Measurements from ENCODE around the gene SNX1. TPM values are rescaled to one million over a fixed set of nuclear protein-coding genes. Genes with fewer than 3 reads are reported as not detected.
"Not testable (repeated sequence)": the region's sequence is repeated elsewhere in the genome, so short reads cannot be mapped to it uniquely, and the experiment has no call there.

The SNX1 gene
- total RNA-seq, 1 donor from 2014 or later, result 26.5 TPM

DNA sequence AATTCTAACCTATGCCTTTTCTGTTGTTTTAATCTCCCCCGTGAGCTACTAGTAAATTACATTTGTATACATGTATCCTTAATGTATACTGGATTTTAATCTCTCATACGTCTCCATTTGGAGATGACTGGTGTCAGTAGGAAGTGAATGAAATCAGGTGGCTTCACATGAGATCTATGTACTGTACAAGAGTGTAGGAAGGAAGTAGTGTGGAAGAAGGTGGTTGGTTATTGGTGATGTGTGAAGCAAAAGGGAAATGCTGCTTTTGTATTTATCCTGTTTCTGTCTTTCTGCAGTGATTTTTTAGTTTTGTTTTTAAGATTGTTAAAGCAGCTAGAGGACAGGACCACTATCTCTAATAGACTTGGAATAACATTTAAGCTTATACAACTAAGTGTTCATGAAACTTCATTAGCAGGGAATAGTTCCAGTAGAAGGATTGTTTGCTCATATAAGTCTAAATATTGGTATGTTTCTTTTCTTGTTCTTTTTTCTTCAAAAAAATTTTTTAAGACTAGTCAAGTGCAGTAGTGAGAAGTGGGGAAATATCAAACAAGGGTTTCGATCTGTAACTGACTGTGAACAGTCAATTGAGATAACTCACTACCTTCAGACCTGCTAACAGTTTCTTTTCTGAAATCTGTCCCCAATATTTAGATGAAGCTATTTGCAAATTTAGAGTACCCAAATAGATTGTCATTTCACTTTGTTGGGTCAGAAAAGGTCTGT is 15.3 kb downstream of the SNX1 start:
- DNase-seq (ENCODE audit: low spot score in 2 of 2), result no peak
- FAIRE-seq, result no peak

DNA sequence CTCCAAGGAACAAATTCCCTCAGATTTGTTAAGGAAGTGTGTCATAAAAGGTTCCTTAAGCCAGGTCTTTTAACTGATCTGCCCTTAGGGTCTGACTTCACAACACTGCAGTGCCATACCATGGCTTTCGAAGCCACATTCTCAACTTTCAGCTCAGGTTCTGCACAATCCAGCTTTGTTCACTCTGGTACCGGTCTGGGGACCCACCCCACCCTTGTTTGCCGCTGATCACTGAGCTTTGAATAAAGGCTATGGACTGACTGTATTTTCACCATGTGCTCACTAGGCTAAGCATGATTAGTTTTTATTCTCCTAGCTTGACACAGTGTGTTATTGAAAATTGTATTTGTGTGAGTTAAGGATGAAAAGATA is 15.9 kb downstream of the SNX1 start:
- no peak for FAIRE-seq
- no peak for DNase-seq (ENCODE audit: low spot score in 2 of 2)

DNA sequence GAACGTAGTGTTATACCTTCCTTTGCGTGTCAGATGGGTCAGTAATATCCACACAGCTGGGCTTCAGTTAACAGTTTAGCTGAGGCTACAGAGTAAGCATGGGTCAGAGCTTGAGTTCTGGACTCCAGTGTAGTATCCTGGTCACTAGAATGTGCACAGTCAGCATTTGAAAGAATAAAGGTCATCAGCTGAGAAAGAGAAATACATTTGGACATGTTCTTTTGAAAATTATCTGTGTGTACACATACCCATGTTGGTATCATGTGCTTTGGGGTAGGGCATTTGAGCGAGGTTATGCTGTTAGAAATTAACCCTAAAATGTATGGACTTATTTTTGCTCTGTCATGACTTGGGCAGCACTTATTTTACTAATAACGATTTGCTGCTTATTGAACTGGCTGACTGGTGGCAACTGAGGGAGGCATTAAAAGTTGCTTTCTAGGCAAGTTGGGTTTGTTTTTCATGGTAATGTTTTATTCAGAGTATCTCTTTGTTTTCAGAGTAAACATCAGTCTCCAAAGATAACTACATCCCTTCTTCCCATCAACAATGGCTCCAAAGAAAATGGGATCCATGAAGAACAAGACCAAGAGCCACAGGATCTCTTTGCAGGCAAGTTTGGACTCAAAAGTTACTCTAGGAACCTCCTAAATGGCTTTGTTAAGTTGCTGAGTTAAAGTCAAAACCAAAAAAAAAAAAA is 16.4 kb downstream of the SNX1 start:
- FAIRE-seq, result no peak

DNA sequence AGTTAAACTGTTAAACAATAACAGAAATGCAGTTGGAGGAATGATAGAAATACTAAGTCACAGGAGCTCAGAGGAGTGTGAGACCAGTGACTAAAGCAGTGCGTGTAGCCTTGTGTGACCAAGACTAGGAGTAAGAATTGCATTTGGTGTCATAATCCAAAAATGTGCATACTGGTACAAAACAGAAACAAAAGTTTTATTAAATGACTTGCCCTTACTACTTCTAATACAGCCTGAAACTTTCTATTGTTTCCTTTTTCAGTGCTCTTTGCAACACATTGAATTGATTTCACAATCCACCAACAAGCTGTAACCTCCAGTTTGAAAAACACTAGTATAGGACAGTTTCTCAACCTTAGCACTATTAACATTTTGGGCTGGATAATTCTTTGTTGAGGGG is 17.1 kb downstream of the SNX1 start:
- DNase-seq (ENCODE audit: low spot score in 2 of 2) (no peak), FAIRE-seq (no peak)

More for the DNA sequence above, 16.4 kb downstream of the SNX1 start:
- no peak for DNase-seq (ENCODE audit: low spot score in 2 of 2)

DNA sequence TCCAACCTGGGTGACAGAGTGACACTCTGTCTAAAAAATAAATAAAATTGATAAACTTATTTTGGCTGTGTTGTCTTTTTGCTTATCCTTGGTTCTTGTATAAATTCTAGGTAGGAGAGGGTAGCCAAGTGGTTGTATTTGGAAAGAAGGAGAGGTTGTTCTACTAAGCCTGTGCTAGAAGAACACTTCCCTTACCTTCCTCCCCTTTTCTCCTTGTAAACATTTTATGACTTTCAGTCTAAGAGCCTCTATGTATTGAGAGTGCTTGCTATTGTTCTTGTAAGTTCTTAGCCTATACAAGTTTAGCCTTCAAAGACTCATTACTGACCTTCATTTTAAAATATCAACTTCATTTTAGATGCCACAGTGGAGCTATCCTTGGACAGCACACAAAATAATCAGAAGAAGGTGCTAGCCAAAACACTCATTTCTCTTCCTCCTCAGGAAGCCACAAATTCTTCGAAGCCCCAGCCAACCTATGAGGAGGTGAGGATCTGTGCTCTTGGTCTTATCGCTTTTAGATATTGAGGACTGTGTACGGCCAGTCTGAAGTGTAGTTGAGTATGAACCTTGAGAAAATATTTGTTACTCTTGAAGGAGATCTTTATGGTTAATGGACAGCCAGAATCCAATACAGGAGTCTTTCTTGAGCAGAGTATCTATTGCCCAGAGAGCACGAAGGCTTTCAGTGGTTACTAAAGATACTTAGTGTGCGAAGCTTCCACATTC is 22.1 kb downstream of the SNX1 start:
- no peak for FAIRE-seq
- no peak for DNase-seq (ENCODE audit: low spot score in 2 of 2)

DNA sequence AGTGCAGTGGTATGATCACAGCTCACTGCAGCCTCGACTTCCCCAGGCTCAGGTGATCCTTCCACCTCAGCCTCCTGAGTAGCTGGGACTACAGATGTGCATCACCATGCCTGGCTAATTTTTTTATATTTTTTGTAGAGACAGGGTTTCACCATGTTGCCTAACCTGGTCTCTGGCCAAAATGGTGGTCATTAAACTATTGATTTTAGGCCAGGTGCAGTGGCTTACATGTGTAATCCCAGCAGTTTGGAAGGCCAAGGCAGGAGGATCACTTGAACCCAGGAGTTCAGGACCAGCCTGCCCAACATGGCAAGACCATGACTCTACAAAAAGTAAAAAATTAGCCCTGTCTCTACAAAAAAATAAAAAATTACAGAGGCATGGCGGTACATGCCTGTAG is 24.5 kb downstream of the SNX1 start:
- not testable (repeated sequence) for DNase-seq (ENCODE audit: low spot score in 2 of 2); FAIRE-seq

DNA sequence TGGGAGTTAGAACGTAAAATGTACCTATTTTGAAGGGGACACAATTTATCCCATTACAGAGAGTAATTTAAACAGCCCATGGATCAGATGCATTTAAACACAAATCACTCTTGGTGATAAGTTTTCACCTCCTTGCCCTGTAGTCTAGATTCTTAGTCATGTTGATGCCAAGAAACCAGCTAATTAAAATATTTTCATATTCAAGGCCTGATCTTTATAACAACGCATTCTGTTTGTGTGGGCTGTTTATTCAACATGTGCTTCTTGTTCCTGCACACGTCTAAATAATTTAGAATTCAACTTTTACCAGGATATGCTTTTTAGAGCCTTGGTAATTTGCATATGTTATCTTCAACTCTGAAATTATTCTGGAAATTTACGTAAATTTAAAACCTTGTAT is 25.8 kb downstream of the SNX1 start:
- FAIRE-seq, result no peak
- DNase-seq (ENCODE audit: low spot score in 2 of 2), result no peak

DNA sequence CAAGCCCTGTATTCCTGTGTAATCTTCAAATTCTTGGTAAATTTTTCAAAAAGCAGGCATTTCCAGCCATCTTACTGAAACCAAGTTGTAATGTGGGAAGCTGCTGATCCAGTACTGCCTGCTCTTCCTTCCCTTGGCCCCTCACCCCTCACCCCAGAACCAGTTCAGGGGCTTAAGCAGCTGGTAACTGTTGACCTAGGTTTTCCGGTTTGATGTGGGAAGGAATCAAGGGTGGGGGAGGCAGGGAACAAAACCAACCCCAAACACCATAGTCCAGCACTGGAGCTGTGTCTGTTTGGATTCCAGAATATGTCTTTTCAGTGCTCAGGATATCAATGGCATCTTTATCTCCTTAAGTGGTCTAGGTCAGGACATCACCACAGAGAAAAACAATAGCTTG is 26.7 kb downstream of the SNX1 start:
- no peak for DNase-seq (ENCODE audit: low spot score in 2 of 2)
- FAIRE-seq, result no peak

DNA sequence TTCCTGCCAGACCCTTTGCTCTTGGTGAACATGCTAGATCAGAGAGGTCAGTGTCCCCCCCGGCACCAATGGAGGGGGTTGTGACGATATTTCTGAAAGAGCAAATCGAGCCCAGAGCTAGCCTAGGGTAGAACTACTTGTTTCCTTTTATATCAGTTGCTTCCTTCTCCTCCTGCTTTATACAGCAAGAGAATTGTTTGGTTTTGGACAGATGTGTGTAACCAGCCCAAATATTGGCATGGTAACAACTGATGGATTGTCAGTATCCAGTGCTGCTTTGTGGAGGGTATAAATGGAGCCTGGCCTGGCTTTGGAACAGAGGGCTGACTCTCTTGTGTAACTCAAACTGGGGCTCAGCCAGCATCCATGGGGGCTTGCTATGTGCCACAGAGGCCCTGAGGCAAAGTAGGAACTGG is 27.2 kb downstream of the SNX1 start:
- DNase-seq (ENCODE audit: low spot score in 2 of 2), result peak in 1 of 2 donors; percentile 30
- FAIRE-seq, result peak; percentile 65

DNA sequence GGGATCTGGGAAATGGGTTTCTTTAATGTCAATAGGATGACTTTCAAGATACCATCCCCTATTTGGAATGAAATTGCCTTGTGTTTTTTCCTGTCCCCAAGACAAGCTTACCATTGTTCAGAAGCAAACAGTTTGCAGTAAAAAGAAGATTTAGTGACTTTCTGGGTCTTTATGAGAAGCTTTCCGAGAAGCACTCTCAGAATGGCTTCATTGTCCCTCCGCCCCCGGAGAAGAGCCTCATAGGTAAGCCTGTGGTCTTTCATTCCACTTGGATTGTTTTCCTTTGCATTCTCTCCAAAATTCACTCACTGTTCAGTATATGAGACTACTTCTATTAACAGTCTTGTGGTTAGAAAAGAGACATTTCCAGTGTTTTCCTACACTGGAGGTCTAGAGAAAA is 30.2 kb downstream of the SNX1 start:
- DNase-seq (ENCODE audit: low spot score in 2 of 2), result no peak
- no peak for FAIRE-seq

DNA sequence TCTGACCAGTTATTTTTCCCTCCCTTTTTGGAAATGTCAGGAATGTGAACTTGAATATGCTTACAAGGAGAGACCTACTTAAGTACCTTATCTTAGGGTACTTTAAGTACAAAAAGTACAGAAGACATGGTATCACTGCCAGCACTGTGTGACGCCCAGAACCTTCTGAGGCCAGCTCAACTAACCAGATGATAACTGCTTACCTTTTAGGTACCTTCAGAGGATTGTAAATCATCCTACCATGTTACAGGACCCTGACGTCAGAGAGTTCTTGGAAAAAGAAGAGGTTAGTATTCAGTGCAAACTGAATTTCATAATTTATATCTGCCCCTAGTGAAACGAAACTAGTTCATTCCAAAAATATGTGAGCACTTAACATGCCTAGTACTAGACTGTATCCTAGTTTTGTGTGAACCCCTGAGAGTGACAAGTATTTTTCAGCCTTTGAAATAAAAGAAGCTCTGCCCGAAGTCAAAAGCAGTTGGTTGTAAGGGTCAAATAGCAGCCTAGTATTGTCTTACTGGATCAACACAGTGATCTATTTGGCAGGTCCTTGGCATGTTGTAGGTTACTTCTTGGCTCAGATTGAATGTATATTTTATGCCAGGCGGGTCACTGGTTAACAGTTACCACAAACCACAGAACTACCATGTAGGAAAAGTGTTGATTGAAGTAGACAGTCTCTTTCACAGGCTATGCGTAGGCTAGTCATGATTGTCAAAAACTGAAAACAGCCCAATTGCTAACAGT is 31.9 kb downstream of the SNX1 start:
- DNase-seq (ENCODE audit: low spot score in 2 of 2) (no peak), FAIRE-seq (no peak)

DNA sequence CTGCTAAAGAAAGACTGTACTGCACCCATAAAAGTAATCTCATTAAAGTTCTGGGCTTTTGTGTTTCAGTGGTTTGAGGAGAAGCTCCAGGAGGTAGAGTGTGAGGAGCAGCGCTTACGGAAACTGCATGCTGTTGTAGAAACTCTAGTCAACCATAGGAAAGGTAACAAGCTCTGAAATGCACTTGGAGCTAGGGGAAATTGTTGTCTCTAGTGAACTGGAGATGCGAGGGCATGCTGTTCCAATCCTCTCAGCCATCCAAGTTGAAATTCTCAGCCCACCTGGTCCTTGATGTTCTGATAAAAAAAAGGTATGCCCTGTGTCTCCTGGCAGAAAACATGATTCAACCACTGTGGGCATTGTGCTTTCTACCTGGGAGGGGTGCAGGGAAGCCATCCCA is 34.4 kb downstream of the SNX1 start:
- DNase-seq (ENCODE audit: low spot score in 2 of 2) (no peak), FAIRE-seq (no peak)

DNA sequence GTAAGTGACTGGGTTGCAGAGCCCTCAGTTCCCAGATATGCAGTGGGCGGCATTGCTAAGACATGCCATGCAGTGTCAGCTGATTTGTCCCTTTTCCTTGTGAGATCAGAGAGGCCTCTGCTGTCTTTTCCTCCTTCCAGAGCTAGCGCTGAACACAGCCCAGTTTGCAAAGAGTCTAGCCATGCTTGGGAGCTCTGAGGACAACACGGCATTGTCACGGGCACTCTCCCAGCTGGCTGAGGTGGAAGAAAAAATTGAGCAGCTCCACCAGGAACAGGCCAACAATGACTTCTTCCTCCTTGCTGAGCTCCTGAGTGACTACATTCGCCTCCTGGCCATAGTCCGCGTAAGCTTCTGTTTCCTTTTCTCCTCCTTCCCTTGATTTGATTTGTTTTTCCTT is 35.8 kb downstream of the SNX1 start:
- FAIRE-seq, result no peak

DNA sequence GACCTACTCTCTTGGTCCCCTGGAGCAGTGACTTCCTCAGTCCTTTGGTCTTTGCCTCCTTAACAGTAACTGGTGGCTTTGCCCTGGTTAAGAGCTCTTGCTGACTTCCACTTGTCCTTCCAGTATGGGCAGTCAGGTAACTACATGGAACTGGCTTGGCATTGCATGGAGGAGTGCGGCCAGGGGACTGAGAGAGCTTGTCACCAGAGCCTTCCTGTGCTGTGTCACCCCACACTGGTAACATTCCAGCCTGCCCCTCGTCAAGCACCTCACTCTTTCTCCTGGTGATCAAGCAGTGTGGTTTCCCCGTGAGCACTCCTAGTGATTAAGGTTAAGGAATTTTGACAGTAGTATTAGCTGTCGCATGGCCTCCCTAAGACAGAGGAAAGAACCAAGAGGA is 36.4 kb downstream of the SNX1 start:
- DNase-seq (ENCODE audit: low spot score in 2 of 2) (no peak), FAIRE-seq (no peak)

More for the DNA sequence above, 35.8 kb downstream of the SNX1 start:
- DNase-seq (ENCODE audit: low spot score in 2 of 2), result no peak

DNA sequence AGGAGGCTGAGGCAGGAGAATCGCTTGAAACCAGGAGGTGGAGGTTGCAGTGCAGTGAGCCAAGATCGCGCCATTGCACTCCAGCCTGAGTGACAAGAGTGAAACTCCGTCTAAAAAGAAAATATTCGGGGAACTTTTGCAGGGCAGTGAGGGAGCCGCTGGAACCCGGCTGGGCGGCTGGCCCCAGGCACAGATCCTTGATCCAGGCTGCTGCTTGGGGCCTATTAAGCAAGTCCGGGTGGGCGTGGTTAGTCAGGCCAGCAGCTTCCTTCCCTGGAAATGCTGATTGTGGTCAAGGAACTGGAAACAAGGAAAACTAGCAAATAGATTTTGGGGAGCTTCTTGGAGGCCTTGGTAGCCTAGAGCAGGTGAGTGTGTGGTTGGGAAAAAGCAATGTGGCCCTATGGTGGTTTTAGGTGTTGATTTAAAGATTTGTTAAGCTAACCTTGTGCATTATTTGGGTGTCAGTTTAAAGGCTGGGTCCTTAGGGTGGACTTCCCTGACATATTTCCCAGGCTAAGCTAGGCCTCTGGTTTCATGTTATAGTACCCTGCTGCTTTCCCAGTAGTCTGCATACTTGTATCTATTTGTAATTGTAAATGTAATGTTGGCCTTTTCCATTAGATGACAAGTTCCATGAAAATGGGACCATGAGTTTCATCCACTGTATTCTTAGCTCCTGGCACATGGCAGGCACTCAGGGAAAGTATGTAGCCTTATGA is 38.0 kb downstream of the SNX1 start:
- no peak for FAIRE-seq
- no peak for DNase-seq (ENCODE audit: low spot score in 2 of 2)

DNA sequence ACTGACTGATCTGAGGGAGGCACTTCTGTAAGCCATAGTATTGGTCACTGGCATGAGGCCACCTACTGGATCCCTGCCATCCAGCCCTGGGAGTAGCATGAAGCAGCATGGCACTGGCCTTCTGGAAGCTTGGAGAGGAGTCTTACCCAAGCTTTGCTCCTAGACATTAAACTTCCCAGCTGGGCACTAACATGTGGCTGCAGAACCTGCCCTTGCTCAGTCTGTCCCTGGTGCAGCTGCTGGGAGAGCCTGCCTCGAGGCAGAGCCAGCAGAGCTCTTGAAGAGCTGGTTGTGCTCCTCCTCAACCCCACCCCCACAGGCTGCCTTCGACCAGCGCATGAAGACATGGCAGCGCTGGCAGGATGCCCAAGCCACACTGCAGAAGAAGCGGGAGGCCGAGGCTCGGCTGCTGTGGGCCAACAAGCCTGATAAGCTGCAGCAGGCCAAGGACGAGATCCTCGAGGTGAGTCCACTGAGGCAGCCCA is 38.6 kb downstream of the SNX1 start:
- DNase-seq (ENCODE audit: low spot score in 2 of 2), result no peak
- no peak for FAIRE-seq

DNA sequence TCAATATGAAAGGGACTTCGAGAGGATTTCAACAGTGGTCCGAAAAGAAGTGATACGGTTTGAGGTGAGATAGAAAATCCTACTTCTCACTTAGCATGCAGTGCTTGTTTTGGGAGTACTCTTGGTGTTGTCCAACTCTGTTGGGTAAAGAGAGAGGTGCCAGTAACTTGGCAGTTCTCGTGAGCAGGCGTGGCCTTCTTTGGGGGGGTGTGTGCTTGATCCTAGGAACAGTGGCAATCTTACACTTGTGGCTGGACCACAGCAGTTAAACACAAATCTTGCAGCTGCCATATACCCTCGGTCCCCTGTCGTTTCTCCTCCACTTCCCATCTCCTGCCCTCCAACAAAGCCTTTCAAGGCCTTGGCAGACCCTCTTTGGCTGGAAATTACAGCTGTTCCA is 40.6 kb downstream of the SNX1 start:
- FAIRE-seq, result no peak

DNA sequence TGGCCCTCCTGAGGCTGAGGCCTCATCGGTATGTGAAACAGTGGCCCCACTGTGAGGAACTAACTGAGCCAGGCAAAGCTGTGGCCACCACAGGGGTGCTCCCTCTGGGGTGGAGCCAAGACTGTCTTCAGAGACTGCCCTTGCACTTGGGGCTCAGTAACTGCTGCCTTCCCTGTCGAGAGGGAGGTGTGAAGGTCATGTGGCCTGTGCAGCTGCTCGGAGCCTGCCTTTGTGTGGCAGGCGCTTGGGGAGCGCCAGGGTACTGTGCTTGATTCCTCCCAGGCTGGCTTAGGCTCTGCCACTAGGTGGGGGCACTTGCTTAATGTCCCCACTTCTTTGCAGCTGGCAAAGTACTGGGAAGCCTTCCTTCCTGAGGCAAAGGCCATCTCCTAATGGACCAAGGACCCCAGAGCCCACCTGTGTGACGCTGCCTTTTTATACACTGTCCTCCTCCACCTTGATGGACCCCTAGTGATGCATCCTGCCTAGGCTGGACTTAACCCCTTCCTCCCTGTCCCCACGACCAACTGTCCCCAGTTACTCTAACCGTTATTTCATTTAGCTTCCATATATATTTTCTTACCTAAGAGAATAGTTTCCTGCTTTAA is 41.5 kb downstream of the SNX1 start:
- DNase-seq (ENCODE audit: low spot score in 2 of 2), result no peak

More for the DNA sequence above, 40.6 kb downstream of the SNX1 start:
- no peak for DNase-seq (ENCODE audit: low spot score in 2 of 2)

DNA sequence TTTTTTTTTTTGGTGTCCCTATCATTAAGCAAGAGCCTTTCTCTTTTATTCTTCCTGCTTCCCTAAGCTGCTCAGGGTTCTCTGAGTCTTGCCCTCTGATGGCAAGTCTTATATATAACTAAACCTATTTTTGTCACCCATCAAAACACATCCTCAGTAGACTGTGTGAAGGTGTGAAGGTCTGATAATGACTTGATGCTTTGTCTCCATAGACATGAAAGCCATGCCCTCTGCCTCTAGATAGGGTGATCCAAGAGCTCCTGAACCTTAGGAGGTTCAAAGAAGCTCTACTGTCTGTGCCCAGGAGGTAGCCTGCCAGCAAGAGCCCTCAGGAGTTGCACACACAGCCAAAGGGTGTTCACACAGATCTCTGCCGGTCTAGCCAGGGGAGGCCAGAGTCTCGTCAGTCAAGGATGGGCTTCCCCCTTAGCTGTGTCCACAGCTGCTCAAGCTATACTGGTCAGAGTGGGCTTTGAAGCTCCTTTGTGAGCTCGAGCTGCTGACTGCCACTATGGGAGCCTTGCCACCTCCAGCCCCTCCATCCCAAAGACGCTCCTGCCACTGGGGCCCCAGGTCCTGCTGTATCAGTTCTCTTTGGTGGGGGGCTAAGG is 42.7 kb downstream of the SNX1 start:
- FAIRE-seq, result no peak
- no peak for DNase-seq (ENCODE audit: low spot score in 2 of 2)

More for the DNA sequence above, 41.5 kb downstream of the SNX1 start:
- no peak for FAIRE-seq
